Fibroblast of peridontal ligament (primary cell): ENCODE results near the gene DGKB.
A peak's percentile ranks its signal among the peaks of the same experiment; 100 is the strongest.
"Not testable (repeated sequence)": the region's sequence is repeated elsewhere in the genome, so short reads cannot be mapped to it uniquely, and the experiment has no call there.

Source experiments
- DNase-seq: peaks from one replicate; pipeline ENCODE4 v3.0.0-alpha.2; 2010; ENCODE audit errors: extremely low read depth

DGKB gene

GRCh38 chr7:14458846-14459245, 443.7 kb downstream of the DGKB start:
- not testable (repeated sequence) for DNase-seq

- DNase-seq: peak; percentile 94
Observed at GRCh38 chr7:14457568-14458453, 444.7 kb downstream of the DGKB start.

DNA sequence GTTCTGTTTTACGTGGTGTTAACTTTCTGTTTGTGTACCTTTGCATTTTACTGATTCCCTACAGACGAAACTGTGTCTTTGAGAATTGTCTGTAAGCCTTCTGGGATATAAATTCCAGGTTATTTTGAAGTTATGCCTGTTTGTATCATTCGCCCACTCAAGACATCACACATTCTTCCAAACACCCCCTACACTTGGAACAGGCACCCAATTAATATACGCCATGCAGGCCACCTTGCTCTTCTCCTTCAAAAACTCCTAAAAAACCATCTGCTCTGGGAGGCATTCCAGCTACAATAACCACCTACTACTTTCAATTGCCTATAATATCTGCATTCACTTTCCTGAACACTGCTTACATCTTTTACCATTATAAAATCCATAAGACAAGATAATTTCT, 453.3 kb downstream of the DGKB start:
- DNase-seq: no peak

DNA sequence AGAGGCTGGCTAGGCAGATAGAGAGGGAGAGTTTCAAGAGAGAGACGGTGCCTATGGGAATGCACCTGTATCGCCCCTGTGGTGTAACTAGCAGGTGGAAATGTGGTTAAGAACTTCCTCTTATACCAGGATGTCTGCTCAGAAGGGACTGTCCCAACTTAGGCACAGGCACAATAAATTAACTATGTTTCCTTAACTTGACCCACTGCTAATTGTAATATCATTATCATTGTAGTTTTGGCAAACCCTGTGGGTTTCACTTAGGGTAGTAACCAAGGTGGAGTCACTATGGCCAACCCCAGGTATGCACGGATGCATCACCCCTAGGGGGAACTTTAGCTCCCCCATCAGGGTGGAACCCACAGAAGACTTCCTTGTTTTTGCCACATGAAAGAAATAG, 455.7 kb downstream of the DGKB start:
- no peak for DNase-seq

DNA sequence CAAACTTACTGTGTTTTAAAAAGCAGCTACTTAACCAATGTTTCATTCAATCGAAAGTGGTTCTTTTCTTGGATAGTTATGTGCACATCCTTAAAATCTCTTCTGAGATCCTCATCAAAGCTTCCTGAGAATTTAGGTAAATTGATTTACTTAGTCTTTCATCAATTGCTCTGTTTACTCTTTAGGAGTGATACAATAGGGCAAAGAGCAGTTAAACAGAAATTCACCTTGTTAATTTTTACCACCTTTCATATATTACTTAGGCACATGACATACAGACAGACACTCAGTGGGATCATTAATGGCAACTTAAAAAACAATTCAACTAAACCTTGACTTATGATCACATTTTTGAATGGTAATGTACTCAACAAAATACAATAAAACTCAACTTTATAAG, 456.3 kb downstream of the DGKB start:
- no peak for DNase-seq

GRCh38 chr7:14438366-14438765, 464.2 kb downstream of the DGKB start:
- no peak for DNase-seq

DNA sequence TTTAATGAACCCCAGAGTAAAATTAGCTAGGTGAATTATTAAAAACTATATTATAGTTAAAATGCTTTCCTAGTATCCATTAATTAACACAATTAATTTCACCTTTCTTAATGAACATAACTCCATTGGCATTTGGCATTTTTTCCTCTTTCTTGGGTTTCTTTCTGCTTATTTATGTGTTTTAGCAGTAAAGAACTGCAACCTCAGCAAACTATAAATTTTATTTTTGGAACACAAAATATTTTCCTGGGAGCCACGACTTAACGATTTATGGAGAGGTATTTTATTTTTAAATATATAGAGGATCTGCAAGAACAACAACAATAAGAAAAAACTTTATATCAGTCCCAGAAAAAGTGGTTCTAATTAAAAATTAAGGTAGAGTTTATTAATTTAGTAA, 465.7 kb downstream of the DGKB start:
- no peak for DNase-seq

DNA sequence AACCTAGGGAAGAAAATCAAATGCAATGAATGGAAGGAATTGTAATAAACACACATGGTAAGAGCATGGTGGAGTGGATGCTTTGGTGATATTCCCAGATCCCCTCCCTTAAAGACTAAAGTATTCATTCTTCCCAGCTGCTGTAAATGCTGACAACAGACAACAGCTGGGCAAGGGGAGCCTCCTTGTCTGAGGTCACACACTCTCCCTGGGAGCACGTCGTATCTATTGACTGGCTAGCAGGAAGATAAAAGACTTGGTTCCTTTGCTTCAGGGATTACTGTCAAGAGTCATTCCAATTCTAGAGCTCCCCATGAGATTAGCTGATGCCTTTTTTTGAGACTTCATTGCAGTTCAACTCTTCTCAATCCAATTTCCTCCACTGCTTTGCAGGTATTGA, 469.6 kb downstream of the DGKB start:
- DNase-seq: no peak

- no peak for DNase-seq
Observed at GRCh38 chr7:14430926-14431325, 471.6 kb downstream of the DGKB start.

GRCh38 chr7:14425559-14425958, 477.0 kb downstream of the DGKB start:
- no peak for DNase-seq

- DNase-seq: no peak
Observed at GRCh38 chr7:14424675-14425074, 477.9 kb downstream of the DGKB start.

- DNase-seq: no peak
Observed at GRCh38 chr7:14420768-14421167, 481.8 kb downstream of the DGKB start.

- DNase-seq: peak; percentile 9
Observed at GRCh38 chr7:14419531-14419930, 483.0 kb downstream of the DGKB start.

- no peak for DNase-seq
Observed at GRCh38 chr7:14418633-14419032, 483.9 kb downstream of the DGKB start.

GRCh38 chr7:14414274-14414986, 488.1 kb downstream of the DGKB start:
- no peak for DNase-seq

DNA sequence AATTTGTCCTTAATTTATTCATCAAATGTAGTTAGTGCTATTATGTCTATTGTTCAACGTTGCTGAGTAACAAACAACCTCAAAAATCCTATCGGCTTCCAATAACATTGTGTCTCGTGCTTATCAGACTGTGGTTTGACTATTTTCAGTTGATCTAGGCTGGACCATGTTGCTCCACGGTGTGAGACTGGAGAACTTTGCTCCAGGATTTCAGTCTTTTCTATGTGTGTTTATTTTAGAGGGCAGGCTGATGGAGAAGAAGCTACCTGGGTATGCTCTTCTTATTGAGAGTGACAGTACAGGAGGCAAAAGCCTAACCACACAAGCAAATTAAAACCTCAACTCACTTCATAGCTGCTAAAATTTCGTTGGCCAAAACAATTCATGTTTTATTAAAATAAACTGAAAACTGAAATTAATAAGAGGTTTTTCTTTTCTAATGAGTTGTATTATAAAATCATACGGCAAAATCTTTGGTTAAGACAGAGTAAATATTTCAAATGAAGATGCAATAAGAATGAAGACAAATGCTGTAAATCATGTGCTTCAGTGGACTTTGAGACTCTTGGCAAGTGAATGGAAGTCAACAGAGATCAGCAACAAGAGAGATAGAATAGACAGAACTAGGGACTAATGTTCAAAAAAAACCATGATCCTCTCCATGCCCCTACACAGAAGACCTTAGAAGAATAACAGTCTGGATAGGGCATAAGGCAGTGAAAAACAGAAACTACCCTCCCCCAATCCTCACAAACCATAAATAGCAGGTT, 495.1 kb downstream of the DGKB start:
- DNase-seq: no peak

- DNase-seq: no peak
Observed at GRCh38 chr7:14403587-14403986, 499.0 kb downstream of the DGKB start.

GRCh38 chr7:14400271-14400670, 502.3 kb downstream of the DGKB start:
- DNase-seq: no peak

- no peak for DNase-seq
Observed at GRCh38 chr7:14398526-14398925, 504.0 kb downstream of the DGKB start.

GRCh38 chr7:14395860-14396259, 506.7 kb downstream of the DGKB start:
- no peak for DNase-seq

DNA sequence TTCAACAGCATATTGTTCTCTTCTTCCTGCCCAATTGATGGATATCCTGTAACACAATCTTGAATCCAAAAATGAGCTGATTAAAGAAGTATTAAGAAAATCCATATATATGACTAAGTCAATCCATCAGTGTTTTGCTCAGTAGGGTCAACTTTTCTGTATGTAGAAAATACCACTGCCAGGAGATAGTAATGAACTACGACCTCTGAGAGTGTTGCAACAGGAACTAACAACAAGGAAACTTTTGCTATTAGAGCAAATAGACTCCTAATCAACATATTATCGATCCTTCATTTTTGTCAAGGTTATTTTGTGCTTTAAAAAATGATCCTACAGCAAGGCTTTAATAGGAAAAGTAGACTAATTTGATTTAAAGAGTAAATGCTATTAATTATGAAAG, 507.8 kb downstream of the DGKB start:
- no peak for DNase-seq

GRCh38 chr7:14389595-14389994, 513.0 kb downstream of the DGKB start:
- no peak for DNase-seq
